K562 (cell line): ENCODE data around the gene OR52R1.

Experiments used
- BCLAF1 ChIP-seq, 2 experiments: fragments of 450-650 bp in 1 of 2; IDR thresholded peaks; 2 replicates each; pipeline ENCODE4 v1.6.1; 2011 to 2017; ENCODE audit warnings: low read depth in 2 of 2, antibody characterized with exemption in 1 of 2, borderline replicate concordance in 1 of 2, low read length in 1 of 2, mild to moderate bottlenecking in 1 of 2, mixed read lengths in 1 of 2; ENCODE audit not compliant: control insufficient read depth in 1 of 2
- CEBPG ChIP-seq, 3 experiments: fragments of 200-800 bp in 1 of 3; sonication (Bioruptor generic) in 1 of 3; sonication (generic) in 1 of 3; formaldehyde crosslinking in 1 of 3; IDR thresholded peaks in 2 of 3; conservative IDR thresholded peaks in 1 of 3; 2 replicates each; pipeline versions ENCODE4 v1.6.1 to v1.8.0; 2016 to 2022; ENCODE audit warnings: missing compliant biosample characterization in 2 of 3, missing genetic modification characterization in 2 of 3, mild to moderate bottlenecking in 1 of 3, missing genetic modification reagents in 1 of 3
- ELF1 ChIP-seq: fragments of 200-800 bp; sonication (Bioruptor generic); IDR thresholded peaks from 2 replicates; pipeline ENCODE4 v1.6.1; 2016; ENCODE audit warnings: missing genetic modification characterization, missing compliant biosample characterization
- FOXK1 ChIP-seq: sonication (generic); formaldehyde crosslinking; IDR thresholded peaks from 2 replicates; pipeline ENCODE4 v1.8.0; 2022; ENCODE audit warnings: missing genetic modification reagents, mild to moderate bottlenecking, borderline replicate concordance
- FOXP1 ChIP-seq: sonication (generic); formaldehyde crosslinking; IDR thresholded peaks from 2 replicates; pipeline ENCODE4 v1.8.0; 2022; ENCODE audit warnings: mild to moderate bottlenecking, missing genetic modification reagents
- KDM4B ChIP-seq, 2 experiments: fragments of 450-650 bp in 1 of 2; sonication (generic) in 1 of 2; IDR thresholded peaks; 2 replicates each; pipeline ENCODE4 v1.6.1; 2016 to 2017; ENCODE audit warnings: borderline replicate concordance in 2 of 2, antibody characterized with exemption in 1 of 2, low read depth in 1 of 2, mild to moderate bottlenecking in 1 of 2
- MAFF ChIP-seq: IDR thresholded peaks from 2 replicates; pipeline ENCODE4 v1.6.1; 2012; ENCODE audit warnings: low read length, improper control_type of control experiment
- MBD2 ChIP-seq: sonication (generic); IDR thresholded peaks from 2 replicates; pipeline ENCODE4 v1.6.1; 2016; ENCODE audit warnings: low read depth, borderline replicate concordance
- MEF2A ChIP-seq: IDR thresholded peaks from 2 replicates; pipeline ENCODE4 v1.6.1; 2011; ENCODE audit warnings: low read depth, mild to moderate bottlenecking, low read length, moderate library complexity; ENCODE audit not compliant: control insufficient read depth
- POLR2AphosphoS2 ChIP-seq: IDR thresholded peaks from 2 replicates; pipeline ENCODE4 v1.6.1; 2012; ENCODE audit warnings: low read length, improper control_type of control experiment

GRCh38 chr11:4851033-4851432, 46.9 kb upstream of the OR52R1 start:
- TF ChIP-seq FOXP1 (no peak), MAFF (no peak), POLR2AphosphoS2 (no peak), MBD2 (no peak), ELF1 (tag) (no peak), MEF2A (no peak), CEBPG (CRISPR knock-in tag; IDR thresholded peaks at IDR 0.05) (no peak), CEBPG (tag; conservative IDR thresholded peaks at IDR 0.05 in 1 of 2, IDR thresholded peaks at IDR 0.05 in 1 of 2) (no peak), KDM4B (IDR thresholded peaks at IDR 0.05; ENCODE audit: borderline replicate concordance in 2 of 2, low read depth in 1 of 2) (no peak), BCLAF1 (IDR thresholded peaks at IDR 0.05; ENCODE audit: borderline replicate concordance in 1 of 2, control insufficient read depth in 1 of 2, low read depth in 2 of 2, low read length in 1 of 2) (no peak), FOXK1 (CRISPR knock-in tag) (no peak)
